Gastroesophageal sphincter (tissue), 4 donors: Measurements from ENCODE around the gene SMYD2. TPM values are rescaled to one million over a fixed set of nuclear protein-coding genes. Genes with fewer than 3 reads are reported as not detected.
A peak's percentile ranks its signal among the peaks of the same experiment; 100 is the strongest.

Experiments
- ATAC-seq: fragments of 150-250 bp; one replicate; pipeline ENCODE4 v1.9.1; 2016; ENCODE audit warnings: mild to moderate bottlenecking, moderate library complexity
- H3K27ac ChIP-seq, 4 donors: fragments of 200-600 bp; sonication (generic) in 3 of 4; 1 replicate in 3 of 4; 2 replicates in 1 of 4; pipeline ENCODE4 v1.5.1; 2016 to 2019
- H3K27me3 ChIP-seq: fragments of 200-600 bp; sonication (generic); one replicate; pipeline ENCODE4 v1.5.1; 2019
- H3K36me3 ChIP-seq, 2 donors: fragments of 200-600 bp; sonication (generic); one replicate each; pipeline ENCODE4 v1.5.1; 2019; ENCODE audit warnings: control low read depth in 1 of 2
- H3K4me1 ChIP-seq, 3 donors: fragments of 200-600 bp; sonication (generic); 1 replicate in 2 of 3; 2 replicates in 1 of 3; pipeline ENCODE4 v1.5.1; 2016 to 2019; ENCODE audit warnings: control low read depth in 2 of 3
- H3K4me3 ChIP-seq, 2 donors: fragments of 200-600 bp; sonication (generic); one replicate each; pipeline ENCODE4 v1.5.1; 2019; ENCODE audit warnings: mild to moderate bottlenecking in 1 of 2, moderate library complexity in 1 of 2
- H3K9me3 ChIP-seq, 3 donors: fragments of 200-600 bp; sonication (generic); one replicate each; pipeline ENCODE4 v1.5.1; 2017 to 2019; ENCODE audit warnings: control low read depth in 2 of 3
- CTCF ChIP-seq, 4 experiments: fragments of 200-600 bp in 2 of 4; fragments of 450-650 bp in 2 of 4; sonication (generic) in 1 of 4; IDR thresholded peaks; one replicate each; pipeline ENCODE4 v1.5.1; 2017 to 2019; ENCODE audit warnings: antibody characterized with exemption in 4 of 4, mild to moderate bottlenecking in 2 of 4, moderate library complexity in 2 of 4
- EP300 ChIP-seq: sonication (generic); formaldehyde crosslinking; IDR thresholded peaks from one replicate; pipeline ENCODE4 v1.6.1; 2017; ENCODE audit warnings: antibody characterized with exemption, mild to moderate bottlenecking
- POLR2A ChIP-seq, 2 donors: fragments of 450-650 bp; IDR thresholded peaks; one replicate each; pipeline ENCODE4 v1.6.1; 2017; ENCODE audit warnings: antibody characterized with exemption in 2 of 2, mild to moderate bottlenecking in 2 of 2, moderate library complexity in 1 of 2
- POLR2AphosphoS5 ChIP-seq: sonication (generic); formaldehyde crosslinking; IDR thresholded peaks from one replicate; pipeline ENCODE4 v1.6.1; 2017; ENCODE audit warnings: antibody characterized with exemption
- WGBS, 2 donors: methylation state at CpG; one replicate each; pipeline ENCODE4 v1.1.5; 2018; ENCODE audit warnings: low coverage in 1 of 2; 5-methylcytosine and 5-hydroxymethylcytosine counted together
- total RNA-seq, 4 donors: library from RNA; depleted of rRNA; stranded (reverse); fragments of >200 nt; gene quantifications; one replicate each; pipeline ENCODE4 v1.1.0, GENCODE V29; 2016

Gene SMYD2
- total RNA-seq, 4 donors from 2014 or later, result 12.0 to 30.3 (median 20.5) TPM

GRCh38 chr1:214303141-214303930, 22.4 kb downstream of the SMYD2 start:
- H3K27ac ChIP-seq, result no peak overlapping the region
- no peak for ATAC-seq
- 20 to 41% methylated on average over 4 to 9 of the region's 25 CpGs for WGBS, 2 donors
- no peaks in the 10 kb centered on the region for H3K27me3 ChIP-seq
- TF ChIP-seq POLR2A (IDR thresholded peaks at IDR 0.05) (no peak), EP300 (no peak)
- no peaks in the 10 kb centered on the region for H3K9me3 ChIP-seq
- peaks cover 0 to 11% (median 2%) of the 10 kb centered on the region in 3 donors for H3K4me1 ChIP-seq
- H3K36me3 ChIP-seq, result no peaks in the 10 kb centered on the region
- H3K4me3 ChIP-seq, result peak overlapping the region in 1 of 2 donors; percentile 32

GRCh38 chr1:214305164-214305751, 24.3 kb downstream of the SMYD2 start:
- Histone ChIP-seq H3K4me3 (no peak overlapping the region), H3K27me3 (no peaks in the 10 kb centered on the region), H3K9me3 (no peaks in the 10 kb centered on the region), H3K4me1 (peaks cover 0 to 11% (median 2%) of the 10 kb centered on the region in 3 donors), H3K36me3 (no peaks in the 10 kb centered on the region), H3K27ac (no peak overlapping the region)
- TF ChIP-seq CTCF (IDR thresholded peaks at IDR 0.05) (no peak), EP300 (no peak), POLR2AphosphoS5 (no peak), POLR2A (IDR thresholded peaks at IDR 0.05) (no peak)
- ATAC-seq, result no peak
- WGBS, 2 donors, result 91% methylated on average over 8 of the region's 9 CpGs

GRCh38 chr1:214306269-214306668, 25.3 kb downstream of the SMYD2 start:
- no peak for ATAC-seq
- peaks cover 0 to 11% (median 2%) of the 10 kb centered on the region in 3 donors for H3K4me1 ChIP-seq
- no peak overlapping the region for H3K4me3 ChIP-seq
- WGBS, 2 donors, result 91% methylated on average over 4 of the region's 6 CpGs; no CpG with 5 or more reads in 1 of the 2 donors
- no peaks in the 10 kb centered on the region for H3K36me3 ChIP-seq
- no peaks in the 10 kb centered on the region for H3K9me3 ChIP-seq
- H3K27ac ChIP-seq, result no peak overlapping the region
- H3K27me3 ChIP-seq, result no peaks in the 10 kb centered on the region
- TF ChIP-seq POLR2A (IDR thresholded peaks at IDR 0.05) (no peak), EP300 (no peak), POLR2AphosphoS5 (no peak), CTCF (IDR thresholded peaks at IDR 0.05) (no peak)

- no peak for ATAC-seq
- Histone ChIP-seq H3K4me1 (no peaks in the 10 kb centered on the region), H3K27ac (no peak overlapping the region), H3K27me3 (no peaks in the 10 kb centered on the region), H3K4me3 (no peak overlapping the region), H3K9me3 (no peaks in the 10 kb centered on the region), H3K36me3 (peaks cover 0 to 1% of the 10 kb centered on the region in 2 donors)
- TF ChIP-seq POLR2AphosphoS5, result no peak
- no peak for TF ChIP-seq CTCF (IDR thresholded peaks at IDR 0.05)
- TF ChIP-seq EP300, result no peak
- TF ChIP-seq POLR2A (IDR thresholded peaks at IDR 0.05), result no peak
- 67 to 75% methylated on average over 2 to 3 of the region's 3 CpGs for WGBS, 2 donors
Measured at GRCh38 chr1:214310010-214310409, 29.1 kb downstream of the SMYD2 start.

GRCh38 chr1:214310777-214311690, 30.1 kb downstream of the SMYD2 start:
- no peaks in the 10 kb centered on the region for H3K27me3 ChIP-seq
- ATAC-seq, result no peak
- H3K4me3 ChIP-seq, result no peak overlapping the region
- H3K4me1 ChIP-seq, result no peaks in the 10 kb centered on the region
- H3K36me3 ChIP-seq, result peaks cover 0 to 10% of the 10 kb centered on the region in 2 donors
- TF ChIP-seq EP300 (no peak), POLR2AphosphoS5 (no peak), CTCF (IDR thresholded peaks at IDR 0.05) (no peak), POLR2A (IDR thresholded peaks at IDR 0.05) (no peak)
- 77 to 80% methylated on average over 8 to 11 of the region's 11 CpGs for WGBS, 2 donors
- no peak overlapping the region for H3K27ac ChIP-seq
- H3K9me3 ChIP-seq, result no peaks in the 10 kb centered on the region
